H9 (cell line): ENCODE data around the gene KRTAP10-12. TPM values are rescaled to one million over a fixed set of nuclear protein-coding genes. Genes with fewer than 3 reads are reported as not detected.

Experiments
- DNase-seq: peaks from one replicate; pipeline ENCODE4 v3.0.0-alpha.2; 2017
- H2AFZ ChIP-seq: one replicate; pipeline ENCODE4 v1.6.1; 2013; ENCODE audit warnings: mild to moderate bottlenecking, low read length, control low read depth, moderate library complexity
- H2AK5ac ChIP-seq: 2 replicates; pipeline ENCODE4 v1.6.1; 2013; ENCODE audit warnings: low read length, control low read depth, mixed read lengths; ENCODE audit not compliant: insufficient read length
- H2BK120ac ChIP-seq: one replicate; pipeline ENCODE4 v1.6.1; 2013; ENCODE audit warnings: low read depth, mild to moderate bottlenecking, low read length, control low read depth, inconsistent platforms; ENCODE audit not compliant: poor library complexity, severe bottlenecking
- H2BK12ac ChIP-seq: 2 replicates; pipeline ENCODE4 v1.6.1; 2013; ENCODE audit warnings: low read length, control low read depth, mixed read lengths, low read depth; ENCODE audit not compliant: insufficient read length
- H2BK15ac ChIP-seq: 2 replicates; pipeline ENCODE4 v1.6.1; 2013; ENCODE audit warnings: low read depth, low read length, control low read depth
- H2BK20ac ChIP-seq: one replicate; pipeline ENCODE4 v1.6.1; 2013; ENCODE audit warnings: low read depth, mild to moderate bottlenecking, low read length, control low read depth, inconsistent platforms; ENCODE audit not compliant: poor library complexity, severe bottlenecking
- H2BK5ac ChIP-seq: 2 replicates; pipeline ENCODE4 v1.6.1; 2013; ENCODE audit warnings: low read length, control low read depth, mixed read lengths; ENCODE audit not compliant: insufficient read length
- H3K14ac ChIP-seq: 2 replicates; pipeline ENCODE4 v1.6.1; 2013; ENCODE audit warnings: low read length, control low read depth; ENCODE audit not compliant: insufficient read depth
- H3K18ac ChIP-seq: 2 replicates; pipeline ENCODE4 v1.6.1; 2013; ENCODE audit warnings: low read depth, mild to moderate bottlenecking, mixed read lengths, low read length, control low read depth; ENCODE audit not compliant: insufficient read length
- H3K23ac ChIP-seq: 2 replicates; pipeline ENCODE4 v1.6.1; 2013; ENCODE audit warnings: low read length, control low read depth, mixed read lengths, low read depth; ENCODE audit not compliant: insufficient read length
- H3K23me2 ChIP-seq: 2 replicates; pipeline ENCODE4 v1.6.1; 2013; ENCODE audit warnings: low read depth, mild to moderate bottlenecking, mixed read lengths, low read length, control low read depth; ENCODE audit not compliant: insufficient read length, poor library complexity, severe bottlenecking
- H3K27ac ChIP-seq: 2 replicates; pipeline ENCODE4 v1.5.1; 2013; ENCODE audit warnings: low read length, control low read depth, mixed read lengths, low read depth; ENCODE audit not compliant: insufficient read length
- H3K27me3 ChIP-seq: 2 replicates; pipeline ENCODE4 v1.6.1; 2013; ENCODE audit warnings: low read length, control low read depth, inconsistent platforms; ENCODE audit not compliant: insufficient read depth
- H3K4ac ChIP-seq: 2 replicates; pipeline ENCODE4 v1.6.1; 2013; ENCODE audit warnings: low read depth, mild to moderate bottlenecking, control low read depth, inconsistent platforms, low read length, moderate library complexity
- H3K4me1 ChIP-seq: 2 replicates; pipeline ENCODE4 v1.6.1; 2013; ENCODE audit warnings: low read length, control low read depth, inconsistent platforms; ENCODE audit not compliant: insufficient read depth
- H3K4me2 ChIP-seq: 2 replicates; pipeline ENCODE4 v1.6.1; 2013; ENCODE audit warnings: low read length, control low read depth, mixed read lengths; ENCODE audit not compliant: insufficient read length, insufficient read depth
- H3K56ac ChIP-seq: 2 replicates; pipeline ENCODE4 v1.6.1; 2013; ENCODE audit warnings: low read depth, mild to moderate bottlenecking, mixed read lengths, low read length, control low read depth; ENCODE audit not compliant: insufficient read length
- H3K79me1 ChIP-seq: 2 replicates; pipeline ENCODE4 v1.6.1; 2013; ENCODE audit warnings: low read depth, mild to moderate bottlenecking, moderate library complexity, low read length, control low read depth, inconsistent platforms; ENCODE audit not compliant: insufficient read depth, poor library complexity, severe bottlenecking
- H3K79me2 ChIP-seq: 2 replicates; pipeline ENCODE4 v1.6.1; 2013; ENCODE audit warnings: low read length, control low read depth, inconsistent platforms; ENCODE audit not compliant: insufficient read depth
- H3K9ac ChIP-seq: 2 replicates; pipeline ENCODE4 v1.6.1; 2013; ENCODE audit warnings: low read length, control low read depth, mixed read lengths; ENCODE audit not compliant: insufficient read length; ENCODE audit errors: extremely low read depth
- H3K9me3 ChIP-seq: one replicate; pipeline ENCODE4 v1.6.1; 2013; ENCODE audit warnings: low read depth, low read length, inconsistent platforms; ENCODE audit not compliant: control insufficient read depth
- H3T11ph ChIP-seq: one replicate; pipeline ENCODE4 v1.6.1; 2013; ENCODE audit warnings: mild to moderate bottlenecking, low read length, control low read depth, inconsistent platforms
- H4K20me1 ChIP-seq: one replicate; pipeline ENCODE4 v1.6.1; 2013; ENCODE audit not compliant: control insufficient read depth, insufficient read length, insufficient read depth
- H4K5ac ChIP-seq: 2 replicates; pipeline ENCODE4 v1.6.1; 2013; ENCODE audit warnings: low read depth, mild to moderate bottlenecking, mixed read lengths, low read length, control low read depth; ENCODE audit not compliant: insufficient read length
- H4K8ac ChIP-seq: replicated peaks from 2 replicates; pipeline ENCODE4 v1.6.1; 2013; ENCODE audit warnings: low read length, control low read depth, mixed read lengths, low read depth; ENCODE audit not compliant: insufficient read length
- H4K91ac ChIP-seq: 2 replicates; pipeline ENCODE4 v1.6.1; 2013; ENCODE audit warnings: low read depth, mild to moderate bottlenecking, moderate library complexity, mixed read lengths, low read length, control low read depth; ENCODE audit not compliant: insufficient read length
- H3K27ac Mint-ChIP-seq, 3 experiments: 2 replicates in 2 of 3; 3 replicates in 1 of 3; pipeline ENCODE4 v1.8.0; 2020 to 2021; ENCODE audit warnings: mixed read lengths in 3 of 3, mild to moderate bottlenecking in 1 of 3, moderate library complexity in 1 of 3
- H3K27me3 Mint-ChIP-seq: 2 replicates; pipeline ENCODE4 v1.8.0; 2021; ENCODE audit warnings: low read depth, mild to moderate bottlenecking, moderate library complexity, mixed read lengths
- H3K36me3 Mint-ChIP-seq, 3 experiments: 2 replicates in 2 of 3; 3 replicates in 1 of 3; pipeline ENCODE4 v1.8.0; 2020 to 2021; ENCODE audit warnings: low read depth in 3 of 3, mixed read lengths in 3 of 3; ENCODE audit not compliant: insufficient read depth in 1 of 3
- H3K4me1 Mint-ChIP-seq, 2 experiments: 2 replicates each; pipeline ENCODE4 v1.8.0; 2020; ENCODE audit warnings: mixed read lengths in 2 of 2
- H3K4me3 Mint-ChIP-seq, 2 experiments: 2 replicates in 1 of 2; 3 replicates in 1 of 2; pipeline ENCODE4 v1.8.0; 2020 to 2021; ENCODE audit warnings: mild to moderate bottlenecking in 2 of 2, mixed read lengths in 2 of 2, moderate library complexity in 1 of 2
- H3K9me3 Mint-ChIP-seq, 2 experiments: 2 replicates in 1 of 2; 3 replicates in 1 of 2; pipeline ENCODE4 v1.8.0; 2020; ENCODE audit warnings: mild to moderate bottlenecking in 2 of 2, mixed read lengths in 2 of 2, moderate library complexity in 1 of 2
- CTCF ChIP-seq: fragments of 200-600 bp; sonication (generic); conservative IDR thresholded peaks from 3 replicates; pipeline ENCODE4 v1.8.0; 2021; ENCODE audit warnings: antibody characterized with exemption, mild to moderate bottlenecking
- WGBS: extraction: QIAGEN DNeasy Blood & Tissue Kit; methylation state at CpG from one replicate; pipeline ENCODE4 v1.1.7; 2013; ENCODE audit warnings: missing lambda C conversion rate, low lambda C conversion rate, mixed read lengths; ENCODE audit not compliant: insufficient read length; ENCODE audit errors: extremely low coverage; 5-methylcytosine and 5-hydroxymethylcytosine counted together
- total RNA-seq: library from RNA; stranded (reverse); gene quantifications from 2 replicates; pipeline ENCODE4 v1.2.1, GENCODE V29; 2021

Gene KRTAP10-12
- total RNA-seq, 1 experiment from 2014 or later, result not detected

- Histone ChIP-seq H3K27ac (no peak overlapping the region), H3K14ac (peak overlapping the region; percentile 74), H3K23ac (no peak overlapping the region), H2BK15ac (no peak overlapping the region), H4K8ac (no peak overlapping the region), H3K4me2 (peak overlapping the region; percentile 31), H2BK20ac (no peak overlapping the region), H3K56ac (no peak overlapping the region), H2AFZ (no peak overlapping the region), H3K9ac (no peak overlapping the region), H2AK5ac (no peak overlapping the region), H3K23me2 (peaks cover 19% of the 10 kb centered on the region), H3K4me1 (peaks cover 9% of the 10 kb centered on the region; the same call in 1 of the 2 replicates), H2BK12ac (peak overlapping the region; percentile 70), H3K9me3 (no peaks in the 10 kb centered on the region), H3K79me2 (no peaks in the 10 kb centered on the region), H3T11ph (no peak overlapping the region), H4K5ac (no peak overlapping the region), H4K91ac (no peak overlapping the region), H4K20me1 (no peaks in the 10 kb centered on the region), H3K4ac (no peak overlapping the region), H3K18ac (no peak overlapping the region), H3K27me3 (peaks cover 20% of the 10 kb centered on the region; the same call in 1 of the 2 replicates), H3K79me1 (no peaks in the 10 kb centered on the region), H2BK5ac (no peak overlapping the region), H2BK120ac (no peak overlapping the region)
- Mint-ChIP-seq H3K4me3 (peak overlapping the region; percentile 51 to 75; a peak in 4 of 5 replicates), H3K9me3 (no peaks in the 10 kb centered on the region; a peak in 1 of 5 replicates), H3K36me3 (no peaks in the 10 kb centered on the region), H3K27ac (peak overlapping the region in 2 of 3 experiments; percentile 51 to 85; a peak in 3 of 7 replicates), H3K27me3 (peaks cover 47% of the 10 kb centered on the region), H3K4me1 (peaks cover 72 to 77% of the 10 kb centered on the region in 2 experiments)
- WGBS, result no CpG with 5 or more reads among the region's 13 CpGs
- DNase-seq, result no peak
- TF ChIP-seq CTCF, result no peak
Measured at GRCh38 chr21:44703731-44704635, 7.0 kb downstream of the KRTAP10-12 start.
